HG03575 (cell line): Measurements from ENCODE around the gene DSTYK.

Experiments
- ATAC-seq: cut with Tn5 transposase; IDR thresholded peaks from one replicate; pipeline ENCODE4 v1.9.1; 2021; ENCODE audit not compliant: unreplicated experiment, insufficient number of reproducible peaks, low FRiP score; ENCODE audit errors: extremely low read depth

The DSTYK gene

DNA sequence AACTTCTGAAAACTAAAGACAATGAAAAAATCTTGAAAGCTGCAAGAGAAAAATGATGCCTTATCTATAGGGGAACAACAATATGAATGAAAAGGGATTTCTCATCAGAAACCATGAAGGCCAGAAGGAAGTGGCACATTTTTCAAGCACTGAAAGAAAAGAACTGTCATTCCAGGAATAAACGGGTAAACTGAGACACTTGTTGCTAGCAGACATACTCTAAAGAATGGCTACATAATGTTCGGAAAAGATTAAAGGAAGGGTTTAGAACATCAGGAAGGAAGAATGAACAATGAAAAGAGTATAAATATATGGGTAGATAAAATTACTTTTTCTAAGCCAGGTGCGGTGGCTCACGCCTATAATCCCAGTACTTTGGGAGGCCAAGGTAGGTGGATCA, 104.2 kb downstream of the DSTYK start:
- no peak for ATAC-seq

DNA sequence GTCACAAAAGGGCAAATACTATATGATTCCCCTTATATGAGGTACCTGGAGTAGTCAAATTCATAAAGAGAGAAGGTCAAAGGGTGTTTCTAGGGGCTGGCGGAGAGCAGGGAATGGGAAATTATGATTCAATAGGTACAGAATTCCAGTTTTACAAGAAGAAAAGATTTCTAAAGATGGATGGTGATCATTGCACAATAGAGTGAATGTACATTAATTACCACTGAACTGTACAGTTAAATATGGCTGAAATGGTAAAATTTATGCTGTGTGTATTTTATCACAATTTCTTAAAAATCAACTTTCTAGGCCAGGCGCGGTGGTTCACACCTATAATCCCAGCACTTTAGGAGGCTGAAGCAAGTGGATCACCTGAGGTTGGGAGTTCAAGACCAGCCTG, 109.1 kb downstream of the DSTYK start:
- ATAC-seq: no peak

DNA sequence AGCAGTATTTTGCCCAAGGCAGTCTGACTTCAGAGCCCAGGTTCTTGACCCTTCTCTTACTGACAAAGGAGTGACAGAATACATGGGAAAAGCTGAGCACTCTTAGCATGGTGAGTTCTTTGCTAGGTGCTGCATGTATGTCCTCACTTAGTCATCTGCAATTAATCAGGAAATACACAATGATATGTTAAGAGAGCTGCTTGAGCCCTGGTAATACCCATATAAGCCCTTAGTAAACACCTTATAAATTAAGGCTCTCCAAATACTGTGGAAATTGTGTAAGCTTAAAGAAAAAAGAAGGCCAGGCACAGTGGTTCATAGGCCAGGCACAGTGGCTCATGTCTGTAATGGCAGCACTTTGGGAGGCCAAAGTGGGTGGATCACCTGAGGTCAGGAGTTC, 113.3 kb downstream of the DSTYK start:
- ATAC-seq: no peak

DNA sequence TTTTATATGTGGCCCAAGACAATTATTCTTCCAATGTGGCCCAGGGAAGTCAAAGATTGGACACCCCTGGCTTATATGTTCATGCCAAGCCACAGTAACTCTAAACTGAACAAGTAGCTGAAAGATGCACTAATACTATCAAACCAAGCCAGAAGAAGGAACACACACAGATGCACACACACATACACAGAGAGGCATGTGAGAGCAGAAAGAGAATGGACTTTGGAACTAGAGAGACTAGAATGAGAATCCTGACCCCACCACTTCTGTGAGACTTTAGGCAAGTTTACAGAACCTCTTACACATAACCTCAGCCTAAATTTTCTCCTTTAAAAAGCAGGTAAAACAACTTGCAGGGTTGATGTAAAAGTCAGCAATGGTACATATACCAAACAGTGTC, 116.1 kb downstream of the DSTYK start:
- no peak for ATAC-seq
